ENCODE results near the gene RRH.

The RRH gene

GRCh38 chr4:109886303-109886702 lies 58.5 kb downstream of the RRH start:
- Histone ChIP-seq H3K79me2 (ENCODE audit: insufficient read depth, low read length) (no peaks in the 10 kb centered on the region), H2AFZ (ENCODE audit: low read depth, low read length, severe bottlenecking) (no peak overlapping the region)

GRCh38 chr4:109887071-109887470 lies 59.3 kb downstream of the RRH start:
- H3K4me3 ChIP-seq (ENCODE audit: insufficient read depth, low read length, poor library complexity, severe bottlenecking) = no peak overlapping the region
- TF ChIP-seq, protein P1, sequence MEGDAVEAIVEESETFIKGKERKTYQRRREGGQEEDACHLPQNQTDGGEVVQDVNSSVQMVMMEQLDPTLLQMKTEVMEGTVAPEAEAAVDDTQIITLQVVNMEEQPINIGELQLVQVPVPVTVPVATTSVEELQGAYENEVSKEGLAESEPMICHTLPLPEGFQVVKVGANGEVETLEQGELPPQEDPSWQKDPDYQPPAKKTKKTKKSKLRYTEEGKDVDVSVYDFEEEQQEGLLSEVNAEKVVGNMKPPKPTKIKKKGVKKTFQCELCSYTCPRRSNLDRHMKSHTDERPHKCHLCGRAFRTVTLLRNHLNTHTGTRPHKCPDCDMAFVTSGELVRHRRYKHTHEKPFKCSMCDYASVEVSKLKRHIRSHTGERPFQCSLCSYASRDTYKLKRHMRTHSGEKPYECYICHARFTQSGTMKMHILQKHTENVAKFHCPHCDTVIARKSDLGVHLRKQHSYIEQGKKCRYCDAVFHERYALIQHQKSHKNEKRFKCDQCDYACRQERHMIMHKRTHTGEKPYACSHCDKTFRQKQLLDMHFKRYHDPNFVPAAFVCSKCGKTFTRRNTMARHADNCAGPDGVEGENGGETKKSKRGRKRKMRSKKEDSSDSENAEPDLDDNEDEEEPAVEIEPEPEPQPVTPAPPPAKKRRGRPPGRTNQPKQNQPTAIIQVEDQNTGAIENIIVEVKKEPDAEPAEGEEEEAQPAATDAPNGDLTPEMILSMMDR (IDR thresholded peaks at IDR 0.05; ENCODE audit: insufficient read depth, low read length, poor library complexity, severe bottlenecking) = no peak
- TF ChIP-seq EZH2phosphoT487 (conservative IDR thresholded peaks at IDR 0.05; ENCODE audit: low read length) = no peak
- no peaks in the 10 kb centered on the region for H3K36me3 ChIP-seq (ENCODE audit: low read length)
- no peak overlapping the region for H3K9ac ChIP-seq (ENCODE audit: low read length)
- H3K79me2 ChIP-seq (ENCODE audit: insufficient read depth, low read length) = no peaks in the 10 kb centered on the region
- H3K27ac ChIP-seq (ENCODE audit: low read depth, low read length) = no peak overlapping the region
- no peaks in the 10 kb centered on the region for H3K9me2 ChIP-seq (replicated peaks; ENCODE audit: insufficient read depth, low read length)
- no peaks in the 10 kb centered on the region for H3K9me3 ChIP-seq (ENCODE audit: insufficient read depth, low read length)
- no peaks in the 10 kb centered on the region for H3K27me3 ChIP-seq (ENCODE audit: low read length)
- no peak overlapping the region for H3K4me2 ChIP-seq (ENCODE audit: low read depth, low read length, poor library complexity, severe bottlenecking)
- no peaks in the 10 kb centered on the region for H4K20me1 ChIP-seq (ENCODE audit: low read depth, low read length)
- no peaks in the 10 kb centered on the region for H3F3A ChIP-seq (ENCODE audit: insufficient read depth)
- no peak overlapping the region for H2AFZ ChIP-seq (ENCODE audit: low read depth, low read length, severe bottlenecking)

More at GRCh38 chr4:109886303-109886702, 58.5 kb downstream of the RRH start:
- Histone ChIP-seq H3K27ac (ENCODE audit: low read depth, low read length) (no peak overlapping the region), H3K27me3 (ENCODE audit: low read length) (no peaks in the 10 kb centered on the region), H3K9me2 (replicated peaks; ENCODE audit: insufficient read depth, low read length) (no peaks in the 10 kb centered on the region), H3K36me3 (ENCODE audit: low read length) (no peaks in the 10 kb centered on the region), H3F3A (ENCODE audit: insufficient read depth) (no peaks in the 10 kb centered on the region), H3K9me3 (ENCODE audit: insufficient read depth, low read length) (no peaks in the 10 kb centered on the region), H3K4me3 (ENCODE audit: insufficient read depth, low read length, poor library complexity, severe bottlenecking) (no peak overlapping the region), H3K4me2 (ENCODE audit: low read depth, low read length, poor library complexity, severe bottlenecking) (no peak overlapping the region), H4K20me1 (ENCODE audit: low read depth, low read length) (no peaks in the 10 kb centered on the region), H3K9ac (ENCODE audit: low read length) (no peak overlapping the region)
- TF ChIP-seq EZH2phosphoT487 (conservative IDR thresholded peaks at IDR 0.05; ENCODE audit: low read length) = no peak
- TF ChIP-seq, protein P1 (IDR thresholded peaks at IDR 0.05; ENCODE audit: insufficient read depth, low read length, poor library complexity, severe bottlenecking) = no peak

DNA sequence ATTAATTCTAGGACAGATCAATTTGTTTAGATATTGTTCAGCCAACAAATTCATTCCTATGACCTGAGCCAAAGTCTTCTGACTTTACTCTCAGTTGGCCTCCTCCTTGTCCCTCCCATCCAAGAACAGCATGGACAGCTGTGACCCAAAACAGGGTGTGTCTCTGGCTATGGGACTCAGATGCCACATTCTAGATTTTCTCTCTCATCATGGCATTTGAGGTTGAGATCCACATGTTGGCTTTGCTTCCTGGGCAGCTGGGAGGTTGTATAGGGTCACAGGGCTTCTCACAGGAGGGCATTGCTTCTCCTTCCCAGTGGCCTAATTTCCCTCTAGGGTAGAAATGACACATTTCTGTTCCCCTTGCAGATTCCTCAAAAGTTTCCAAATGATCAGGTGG lies 62.3 kb downstream of the RRH start:
- no peaks in the 10 kb centered on the region for H3K9me3 ChIP-seq (ENCODE audit: insufficient read depth, low read length)
- no peaks in the 10 kb centered on the region for H3K27me3 ChIP-seq (ENCODE audit: low read length)
- no peaks in the 10 kb centered on the region for H4K20me1 ChIP-seq (ENCODE audit: low read depth, low read length)
- no peak overlapping the region for H3K9ac ChIP-seq (ENCODE audit: low read length)
- no peak overlapping the region for H2AFZ ChIP-seq (ENCODE audit: low read depth, low read length, severe bottlenecking)
- H3K27ac ChIP-seq (ENCODE audit: low read depth, low read length) = no peak overlapping the region
- no peaks in the 10 kb centered on the region for H3K79me2 ChIP-seq (ENCODE audit: insufficient read depth, low read length)
- H3K9me2 ChIP-seq (replicated peaks; ENCODE audit: insufficient read depth, low read length) = no peaks in the 10 kb centered on the region
- no peak overlapping the region for H3K4me2 ChIP-seq (ENCODE audit: low read depth, low read length, poor library complexity, severe bottlenecking)
- no peaks in the 10 kb centered on the region for H3F3A ChIP-seq (ENCODE audit: insufficient read depth)
- H3K36me3 ChIP-seq (ENCODE audit: low read length) = no peaks in the 10 kb centered on the region
- TF ChIP-seq, protein P1 (IDR thresholded peaks at IDR 0.05; ENCODE audit: insufficient read depth, low read length, poor library complexity, severe bottlenecking) = no peak
- TF ChIP-seq EZH2phosphoT487 (conservative IDR thresholded peaks at IDR 0.05; ENCODE audit: low read length) = no peak
- no peak overlapping the region for H3K4me3 ChIP-seq (ENCODE audit: insufficient read depth, low read length, poor library complexity, severe bottlenecking)
